K562 (cell line): ENCODE results near the gene WBP2NL. TPM values are rescaled to one million over a fixed set of nuclear protein-coding genes. Genes with fewer than 3 reads are reported as not detected.

Experiments used
- ATAC-seq: fragments of 200-7000 bp; cut with Tn5 transposase; 3 replicates; pipeline ENCODE4 v1.9.1; 2020; ENCODE audit warnings: moderate library complexity
- BruUV-seq: library from RNA; stranded (reverse); fragments of 400-500 nt; replicated peaks from 2 replicates; lab custom pipeline; 2021; lab: Mats Ljungman, UMichigan
- CTCF ChIA-PET: fragments of 300-600 bp; formaldehyde crosslinking; extraction: SDS; loops from one replicate; lab custom pipeline; 2021; ENCODE audit warnings: low intra/inter-chr PET ratio; lab: Yijun Ruan, JAX
- POLR2A ChIA-PET: fragments of 300-600, 350-650 bp; sonication (Branson Sonifier 250); formaldehyde crosslinking; extraction: SDS; loops from one replicate; lab custom pipeline; 2021; ENCODE audit warnings: antibody characterized with exemption, inconsistent platforms; lab: Yijun Ruan, JAX
- DNase-seq, 4 experiments: peaks; one replicate each; pipeline versions ENCODE4 v3.0.0 to v3.0.0-alpha.2; 2011 to 2018; ENCODE audit warnings: low spot score in 3 of 4, mixed read lengths in 3 of 4; ENCODE audit errors: extremely low read depth in 1 of 4
- FAIRE-seq: peaks from 2 replicates; lab custom pipeline; 2011; peaks lifted over from hg19 to GRCh38; lab: Jason Lieb, UNC
- H2AFZ ChIP-seq: 2 replicates; pipeline ENCODE4 v1.6.0; 2011; ENCODE audit warnings: low read depth, low read length, control low read depth, inconsistent platforms
- H3K27ac ChIP-seq: fragments of 200-600 bp; 3 replicates; pipeline ENCODE4 v1.8.0; 2011; ENCODE audit warnings: low read depth, mild to moderate bottlenecking, control low read depth, inconsistent platforms, low read length, moderate library complexity, mixed read lengths; ENCODE audit errors: extremely low read depth
- H3K27me3 ChIP-seq, 2 experiments: fragments of 300-600 bp in 1 of 2; 2 replicates in 1 of 2; 3 replicates in 1 of 2; pipeline versions ENCODE4 v1.6.0 to v1.8.0; 2011; ENCODE audit warnings: inconsistent platforms in 2 of 2, low read length in 2 of 2, mild to moderate bottlenecking in 1 of 2, mixed read lengths in 1 of 2, moderate library complexity in 1 of 2; ENCODE audit not compliant: control insufficient read depth in 2 of 2, insufficient read depth in 2 of 2
- H3K36me3 ChIP-seq: fragments of 300-600 bp; 3 replicates; pipeline ENCODE4 v1.8.0; 2011; ENCODE audit warnings: mild to moderate bottlenecking, low read length, inconsistent platforms; ENCODE audit not compliant: control insufficient read depth, insufficient read depth
- H3K4me1 ChIP-seq, 2 experiments: fragments of 200-600 bp in 1 of 2; replicated peaks in 1 of 2; 2 replicates in 1 of 2; 3 replicates in 1 of 2; pipeline versions ENCODE4 v1.5.1 to v1.8.0; 2011; ENCODE audit warnings: inconsistent platforms in 2 of 2, low read length in 2 of 2, mild to moderate bottlenecking in 1 of 2, mixed read lengths in 1 of 2, moderate library complexity in 1 of 2; ENCODE audit not compliant: control insufficient read depth in 2 of 2, insufficient read depth in 2 of 2
- H3K4me2 ChIP-seq: 2 replicates; pipeline ENCODE4 v1.6.1; 2011; ENCODE audit warnings: low read length, control low read depth, inconsistent platforms, mixed read lengths; ENCODE audit not compliant: insufficient read depth
- H3K4me3 ChIP-seq: fragments of 200-600 bp; sonication (generic), shearing (Covaris generic); 2 replicates; pipeline ENCODE4 v1.5.1; 2016; ENCODE audit warnings: control low read depth, inconsistent platforms
- H3K79me2 ChIP-seq: fragments of 200-600 bp; 3 replicates; pipeline ENCODE4 v1.8.0; 2011; ENCODE audit warnings: low read length, inconsistent platforms; ENCODE audit not compliant: control insufficient read depth, insufficient read depth
- H3K9ac ChIP-seq, 2 experiments: 2 replicates each; pipeline versions ENCODE4 v1.6.0 to v1.6.1; 2011; ENCODE audit warnings: low read depth in 2 of 2, low read length in 2 of 2, control low read depth in 1 of 2, inconsistent platforms in 1 of 2, mild to moderate bottlenecking in 1 of 2, mixed read lengths in 1 of 2; ENCODE audit not compliant: insufficient read depth in 1 of 2
- H3K9me1 ChIP-seq: one replicate; pipeline ENCODE4 v1.6.0; 2011; ENCODE audit warnings: inconsistent platforms, mild to moderate bottlenecking, low read length, moderate library complexity; ENCODE audit not compliant: control insufficient read depth, insufficient read depth
- H3K9me3 ChIP-seq: replicated peaks from 2 replicates; pipeline ENCODE4 v1.5.1; 2011; ENCODE audit warnings: low read depth, low read length, inconsistent platforms; ENCODE audit not compliant: control insufficient read depth, insufficient read depth
- H4K20me1 ChIP-seq: replicated peaks from 2 replicates; pipeline ENCODE4 v1.6.1; 2011; ENCODE audit warnings: low read length, inconsistent platforms, mixed read lengths; ENCODE audit not compliant: control insufficient read depth, insufficient read depth
- MYC ChIP-seq, 2 experiments: fragments of 250-450 bp in 1 of 2; sonication (Bioruptor Pico) in 1 of 2; IDR thresholded peaks; 2 replicates each; pipeline versions ENCODE4 v1.5.1 to v1.6.1; 2012 to 2021; ENCODE audit warnings: low read depth in 2 of 2, borderline replicate concordance in 1 of 2, improper control_type of control experiment in 1 of 2, low read length in 1 of 2, mild to moderate bottlenecking in 1 of 2, moderate library complexity in 1 of 2
- NFATC3 ChIP-seq: fragments of 450-650 bp; IDR thresholded peaks from 2 replicates; pipeline ENCODE4 v1.6.1; 2017; ENCODE audit warnings: mild to moderate bottlenecking
- SRF ChIP-seq, 2 experiments: fragments of 250-450, 450-650 bp in 1 of 2; sonication (Bioruptor Pico) in 1 of 2; sonication (generic) in 1 of 2; formaldehyde crosslinking; IDR thresholded peaks; 2 replicates each; pipeline versions ENCODE4 v1.5.0 to v1.5.1; 2020 to 2022; ENCODE audit warnings: mild to moderate bottlenecking in 1 of 2, missing genetic modification reagents in 1 of 2
- whole genome bisulfite sequencing: fragments of 100-300 bp; shearing (Covaris generic); methylation state at CpG from one replicate; pipeline ENCODE4 v1.1.6; 2016; ENCODE audit warnings: low coverage, mixed read lengths; ENCODE audit not compliant: insufficient coverage; ENCODE audit errors: missing lambda C conversion rate; 5-methylcytosine and 5-hydroxymethylcytosine counted together
- in situ Hi-C: fragments of 300-500 bp; cut with MboI; formaldehyde crosslinking; loops from 4 replicates; pipeline ENCODE4 v1.15.0; 2018; ENCODE audit warnings: inconsistent platforms, mixed read lengths
- intact Hi-C: fragments of 100-400 bp; cut with micrococcal nuclease; formaldehyde crosslinking; loops from 2 replicates; pipeline ENCODE4 v1.14.2; 2022
- polyA plus RNA-seq, 8 experiments: library from polyadenylated mRNA; depleted of rRNA in 4 of 8; stranded (reverse) in 5 of 8; unstranded in 3 of 8; fragments of >200 nt; fragmentation: Nextera tagmentation in 2 of 8; fragmentation: Illumina TruSeq in 1 of 8; extraction: Ambion mirVana in 2 of 8; extraction: Trizol in 1 of 8; gene quantifications; 2 replicates each; pipeline versions ENCODE4 v1.2.1 to v1.2.3, GENCODE V29; 2011 to 2014; ENCODE audit warnings: inconsistent platforms in 1 of 8, missing spikeins in 1 of 8
- total RNA-seq, 7 experiments: library from RNA; depleted of rRNA in 6 of 7; stranded (reverse); fragments of >200 nt in 6 of 7; fragmentation: Illumina TruSeq in 2 of 7; extraction: Trizol in 2 of 7; gene quantifications; 2 replicates each; pipeline versions ENCODE4 v1.2.1 to v1.2.3, GENCODE V29; 2011 to 2021; ENCODE audit warnings: low replicate concordance in 1 of 7
- TF ChIP-seq, protein P1 (sequence below): fragments of 450-650 bp; IDR thresholded peaks from 2 replicates; pipeline ENCODE4 v1.6.1; 2017; ENCODE audit warnings: antibody characterized with exemption

The WBP2NL gene
- total and polyA plus RNA-seq, 9 of the 15 experiments (the other 6 are each of a cell fraction or from before 2014, with no cell fraction given): not detected

DNA sequence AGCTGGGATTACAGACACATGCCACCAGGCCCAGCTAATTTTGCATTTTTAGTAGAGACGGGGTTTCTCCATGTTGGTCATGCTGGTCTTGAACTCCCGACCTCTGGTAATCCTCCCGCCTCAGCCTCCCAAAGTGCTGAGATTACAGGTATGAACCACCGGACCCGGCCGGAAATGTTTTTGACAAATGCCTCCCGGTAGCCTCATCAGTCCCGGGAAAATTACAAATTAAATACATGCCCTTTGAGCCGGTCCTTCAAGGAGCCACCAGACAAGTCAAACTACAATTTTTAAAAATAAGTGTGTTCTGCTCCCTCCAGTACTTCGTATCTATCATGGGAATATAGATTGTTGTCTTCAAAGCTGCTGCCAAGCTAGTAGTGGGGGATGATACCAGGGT lies 17.5 kb downstream of the WBP2NL start:
- H3K9me1 ChIP-seq: no peaks in the 10 kb centered on the region
- H3K9ac ChIP-seq: no peak overlapping the region
- no peaks in the 10 kb centered on the region; a peak in 1 of 5 replicates for H3K4me1 ChIP-seq
- no TSS peak for BruUV-seq
- no peaks in the 10 kb centered on the region for H3K9me3 ChIP-seq
- no peak for ATAC-seq
- ChIA-PET CTCF (no interaction called here), POLR2A (interaction anchor here (0.8 kb wide), 1 partner anchor 25 kb away, joined by 4 read pairs; no protein-coding TSS in a partner anchor)
- no peaks in the 10 kb centered on the region for H3K36me3 ChIP-seq
- H3K27ac ChIP-seq: no peak overlapping the region
- no peak for FAIRE-seq
- H3K4me3 ChIP-seq: no peak overlapping the region
- in situ Hi-C loops: no loop called here
- H3K4me2 ChIP-seq: no peak overlapping the region
- peaks cover 14% of the 10 kb centered on the region in 2 experiments for H3K27me3 ChIP-seq
- no peaks in the 10 kb centered on the region for H3K79me2 ChIP-seq
- no peaks in the 10 kb centered on the region for H4K20me1 ChIP-seq
- TF ChIP-seq NFATC3 (no peak), SRF (CRISPR knock-in tag; IDR thresholded peaks at IDR 0.05) (no peak), MYC (IDR thresholded peaks at IDR 0.05; ENCODE audit: low read depth, low read length) (no peak), MYC (CRISPR knock-in tag; IDR thresholded peaks at IDR 0.05; ENCODE audit: borderline replicate concordance, low read depth) (no peak)
- TF ChIP-seq, protein P1, sequence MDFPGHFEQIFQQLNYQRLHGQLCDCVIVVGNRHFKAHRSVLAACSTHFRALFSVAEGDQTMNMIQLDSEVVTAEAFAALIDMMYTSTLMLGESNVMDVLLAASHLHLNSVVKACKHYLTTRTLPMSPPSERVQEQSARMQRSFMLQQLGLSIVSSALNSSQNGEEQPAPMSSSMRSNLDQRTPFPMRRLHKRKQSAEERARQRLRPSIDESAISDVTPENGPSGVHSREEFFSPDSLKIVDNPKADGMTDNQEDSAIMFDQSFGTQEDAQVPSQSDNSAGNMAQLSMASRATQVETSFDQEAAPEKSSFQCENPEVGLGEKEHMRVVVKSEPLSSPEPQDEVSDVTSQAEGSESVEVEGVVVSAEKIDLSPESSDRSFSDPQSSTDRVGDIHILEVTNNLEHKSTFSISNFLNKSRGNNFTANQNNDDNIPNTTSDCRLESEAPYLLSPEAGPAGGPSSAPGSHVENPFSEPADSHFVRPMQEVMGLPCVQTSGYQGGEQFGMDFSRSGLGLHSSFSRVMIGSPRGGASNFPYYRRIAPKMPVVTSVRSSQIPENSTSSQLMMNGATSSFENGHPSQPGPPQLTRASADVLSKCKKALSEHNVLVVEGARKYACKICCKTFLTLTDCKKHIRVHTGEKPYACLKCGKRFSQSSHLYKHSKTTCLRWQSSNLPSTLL: no peak
- TF ChIP-seq, all 486 proteins: peak for 0
- WGBS: 0% methylated on average over 10 of the region's 10 CpGs
- intact Hi-C loops: no loop called here
- DNase-seq: no peak
- H2AFZ ChIP-seq: no peak overlapping the region
